Keratinocyte (primary cell): ENCODE measurements around the gene AADACL2. TPM values are rescaled to one million over a fixed set of nuclear protein-coding genes. Genes with fewer than 3 reads are reported as not detected.

Experiments
- DNase-seq: peaks from one replicate; pipeline ENCODE4 v3.0.0-alpha.2; 2011; ENCODE audit warnings: low read depth, missing footprints, low spot score
- FAIRE-seq: peaks from 2 replicates; lab custom pipeline; 2011; peaks lifted over from hg19 to GRCh38; lab: Jason Lieb, UNC
- H2AFZ ChIP-seq: 2 replicates; pipeline ENCODE4 v1.6.0; 2012; ENCODE audit warnings: low read length, control low read depth, inconsistent platforms; ENCODE audit not compliant: control insufficient read depth
- H3K27ac ChIP-seq: 2 replicates; pipeline ENCODE4 v1.5.1; 2011; ENCODE audit warnings: low read length; ENCODE audit not compliant: control insufficient read depth, insufficient read depth
- H3K27me3 ChIP-seq: 3 replicates; pipeline ENCODE4 v1.6.0; 2011; ENCODE audit warnings: low read length; ENCODE audit not compliant: control insufficient read depth, insufficient read depth; ENCODE audit errors: extremely low read depth
- H3K36me3 ChIP-seq, 2 experiments: 2 replicates in 1 of 2; 3 replicates in 1 of 2; pipeline ENCODE4 v1.5.1; 2011; ENCODE audit warnings: low read length in 2 of 2, mild to moderate bottlenecking in 1 of 2; ENCODE audit not compliant: control insufficient read depth in 2 of 2, insufficient read depth in 2 of 2; ENCODE audit errors: extremely low read depth in 1 of 2
- H3K4me1 ChIP-seq: 3 replicates; pipeline ENCODE4 v1.5.1; 2011; ENCODE audit warnings: low read length; ENCODE audit not compliant: control insufficient read depth, insufficient read depth; ENCODE audit errors: extremely low read depth
- H3K4me2 ChIP-seq: 3 replicates; pipeline ENCODE4 v1.6.0; 2011; ENCODE audit warnings: low read depth, low read length; ENCODE audit not compliant: control insufficient read depth, insufficient read depth; ENCODE audit errors: extremely low read depth
- H3K4me3 ChIP-seq, 3 experiments: fragments of 200-600 bp in 1 of 3; sonication (generic) in 1 of 3; 2 replicates in 2 of 3; 3 replicates in 1 of 3; pipeline ENCODE4 v1.5.1; 2011 to 2016; ENCODE audit warnings: low read length in 3 of 3, mild to moderate bottlenecking in 3 of 3, control low read depth in 2 of 3, inconsistent platforms in 1 of 3, low read depth in 1 of 3, mixed read lengths in 1 of 3, mixed run types in 1 of 3, moderate library complexity in 1 of 3; ENCODE audit not compliant: control insufficient read depth in 2 of 3, insufficient read depth in 2 of 3; ENCODE audit errors: extremely low read depth in 1 of 3
- H3K79me2 ChIP-seq: 2 replicates; pipeline ENCODE4 v1.6.0; 2012; ENCODE audit warnings: low read length; ENCODE audit not compliant: control insufficient read depth, insufficient read depth
- H3K9ac ChIP-seq: 3 replicates; pipeline ENCODE4 v1.6.0; 2011; ENCODE audit warnings: low read length; ENCODE audit not compliant: control insufficient read depth, insufficient read depth; ENCODE audit errors: extremely low read depth
- H3K9me1 ChIP-seq: 3 replicates; pipeline ENCODE4 v1.6.0; 2011; ENCODE audit warnings: low read length; ENCODE audit not compliant: control insufficient read depth, insufficient read depth; ENCODE audit errors: extremely low read depth
- H3K9me3 ChIP-seq: 2 replicates; pipeline ENCODE4 v1.5.1; 2012; ENCODE audit warnings: low read depth, low read length; ENCODE audit not compliant: control insufficient read depth
- H4K20me1 ChIP-seq: 3 replicates; pipeline ENCODE4 v1.6.0; 2011; ENCODE audit warnings: low read length; ENCODE audit not compliant: control insufficient read depth, insufficient read depth; ENCODE audit errors: extremely low read depth
- CTCF ChIP-seq, 3 experiments: IDR thresholded peaks in 1 of 3; conservative IDR thresholded peaks in 1 of 3; optimal IDR thresholded peaks in 1 of 3; 2 replicates in 2 of 3; 3 replicates in 1 of 3; pipeline versions ENCODE3 to v1.5.1; 2011; ENCODE audit warnings: low read length in 3 of 3, mild to moderate bottlenecking in 3 of 3, moderate library complexity in 2 of 3, control low read depth in 1 of 3, inconsistent platforms in 1 of 3; ENCODE audit not compliant: insufficient read depth in 2 of 3; ENCODE audit errors: extremely low read depth in 1 of 3
- EZH2 ChIP-seq: IDR thresholded peaks from one replicate; pipeline ENCODE4 v1.6.1; 2012; ENCODE audit warnings: inconsistent platforms, mild to moderate bottlenecking, low read length, moderate library complexity
- dilution Hi-C: fragments of 300-500 bp; cut with MboI; formaldehyde crosslinking; loops from one replicate; pipeline ENCODE4 v1.7.0; 2020; ENCODE audit warnings: low sequenced_read_pairs; ENCODE audit not compliant: extremely low pct_ligation_motif_present
- polyA plus RNA-seq, 5 experiments: library from polyadenylated mRNA; depleted of rRNA in 3 of 5; stranded (reverse) in 3 of 5; stranded (forward) in 1 of 5; unstranded in 1 of 5; fragments of >200 nt; gene quantifications; 1 replicate in 1 of 5; 2 replicates in 3 of 5; 3 replicates in 1 of 5; pipeline versions ENCODE4 v1.2.1 to v1.2.3, GENCODE V29; 2011 to 2012; ENCODE audit warnings: missing spikeins in 2 of 5, low read depth in 1 of 5, low replicate concordance in 1 of 5

The AADACL2 gene
- polyA plus RNA-seq, 1 donor (not counting 4 experiments of a cell fraction or from before 2014, with no cell fraction given): 0.38 TPM

GRCh38 chr3:151750181-151750580 lies 16.5 kb downstream of the AADACL2 start:
- H3K9me1 ChIP-seq: no peaks in the 10 kb centered on the region
- H3K27ac ChIP-seq: no peak overlapping the region
- TF ChIP-seq CTCF (optimal IDR thresholded peaks at IDR 0.05 in 1 of 3, IDR thresholded peaks at IDR 0.05 in 1 of 3, conservative IDR thresholded peaks at IDR 0.05 in 1 of 3; ENCODE audit: extremely low read depth in 1 of 3, insufficient read depth in 2 of 3, low read length in 3 of 3) (no peak), EZH2 (no peak)

DNA sequence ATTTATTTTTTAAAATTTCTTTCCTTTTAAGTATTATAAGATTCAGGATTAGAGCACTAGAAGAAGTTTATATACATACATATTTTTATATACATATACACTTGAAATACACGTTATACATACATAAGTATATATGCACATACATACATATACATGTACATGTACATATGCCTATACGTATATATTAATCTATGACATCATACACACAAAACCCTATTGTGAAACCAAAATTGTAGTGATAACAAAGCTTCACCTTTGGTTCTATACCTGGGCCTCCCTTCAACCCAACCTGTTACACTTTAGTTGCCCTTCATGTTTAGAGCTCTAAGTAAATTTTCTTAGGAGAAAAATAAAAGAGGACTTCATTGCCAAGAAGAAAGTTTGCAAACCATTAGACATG lies 17.0 kb downstream of the AADACL2 start:
- Histone ChIP-seq H3K36me3 (no peaks in the 10 kb centered on the region), H3K9me3 (no peaks in the 10 kb centered on the region), H3K9me1 (no peaks in the 10 kb centered on the region), H4K20me1 (no peaks in the 10 kb centered on the region), H3K4me3 (no peak overlapping the region), H3K9ac (no peak overlapping the region), H3K4me1 (peaks cover 11% of the 10 kb centered on the region), H2AFZ (no peak overlapping the region), H3K79me2 (no peaks in the 10 kb centered on the region), H3K27ac (no peak overlapping the region), H3K27me3 (no peaks in the 10 kb centered on the region), H3K4me2 (no peak overlapping the region)
- no peak for TF ChIP-seq EZH2
- no peak for TF ChIP-seq CTCF (optimal IDR thresholded peaks at IDR 0.05 in 1 of 3, IDR thresholded peaks at IDR 0.05 in 1 of 3, conservative IDR thresholded peaks at IDR 0.05 in 1 of 3; ENCODE audit: extremely low read depth in 1 of 3, insufficient read depth in 2 of 3, low read length in 3 of 3)
- FAIRE-seq: no peak
- DNase-seq: no peak
- dilution Hi-C loops: no loop called here

More at GRCh38 chr3:151750181-151750580, 16.5 kb downstream of the AADACL2 start:
- FAIRE-seq (peak; percentile 55), DNase-seq (no peak)
- H3K4me1 ChIP-seq: peaks cover 11% of the 10 kb centered on the region
- H3K36me3 ChIP-seq: no peaks in the 10 kb centered on the region
- dilution Hi-C loops: no loop called here
- no peaks in the 10 kb centered on the region for H3K79me2 ChIP-seq
- H3K9ac ChIP-seq: no peak overlapping the region
- H3K9me3 ChIP-seq: no peaks in the 10 kb centered on the region
- H2AFZ ChIP-seq: no peak overlapping the region
- no peak overlapping the region for H3K4me3 ChIP-seq
- no peaks in the 10 kb centered on the region for H4K20me1 ChIP-seq
- no peaks in the 10 kb centered on the region for H3K27me3 ChIP-seq
- H3K4me2 ChIP-seq: no peak overlapping the region
